Skin of body (tissue), 2 donors: ENCODE measurements around the gene KIAA0825. TPM values are rescaled to one million over a fixed set of nuclear protein-coding genes. Genes with fewer than 3 reads are reported as not detected.

ENCODE experiments used
- DNase-seq: peaks from one replicate; lab custom pipeline; 2025; lab: John Stamatoyannopoulos, UW
- total RNA-seq: library from RNA; depleted of rRNA; stranded (reverse); fragments of >200 nt; gene quantifications from one replicate; pipeline ENCODE4 v1.2.3, GENCODE V29; 2014

Gene KIAA0825
- total RNA-seq, 1 donor from 2014 or later: 13.4 TPM

- no peak for DNase-seq
Measured at GRCh38 chr5:94433397-94434163, 184.8 kb downstream of the KIAA0825 start.

GRCh38 chr5:94432499-94432898 lies 185.9 kb downstream of the KIAA0825 start:
- DNase-seq: no peak

- DNase-seq: no peak
Measured at GRCh38 chr5:94431696-94432095, 186.7 kb downstream of the KIAA0825 start.

- no peak for DNase-seq
Measured at GRCh38 chr5:94429566-94429965, 188.8 kb downstream of the KIAA0825 start.

GRCh38 chr5:94425396-94425795 lies 193.0 kb downstream of the KIAA0825 start:
- no peak for DNase-seq

- DNase-seq: no peak
Measured at GRCh38 chr5:94423411-94423810, 195.0 kb downstream of the KIAA0825 start.

- no peak for DNase-seq
Measured at GRCh38 chr5:94422812-94423211, 195.6 kb downstream of the KIAA0825 start.

DNA sequence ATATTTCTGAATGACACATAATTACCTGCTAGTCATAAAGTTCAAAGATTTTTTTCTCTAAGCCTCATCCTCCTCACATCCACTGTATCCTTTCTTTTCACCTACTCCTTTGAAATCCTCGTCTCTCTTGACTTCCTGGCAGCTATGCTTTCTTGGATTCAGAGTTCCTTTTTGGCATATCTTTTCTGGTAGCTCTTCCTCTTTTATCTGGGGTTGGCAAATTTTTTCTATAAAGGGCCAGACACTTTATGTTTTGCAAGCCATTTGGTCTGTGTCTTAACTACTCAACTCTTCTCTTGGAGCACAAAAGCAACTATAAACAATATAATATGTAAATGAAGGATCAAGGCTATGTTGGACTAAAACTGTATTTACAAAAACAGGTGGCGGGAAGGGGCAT lies 197.5 kb downstream of the KIAA0825 start:
- DNase-seq: no peak

- DNase-seq: no peak
Measured at GRCh38 chr5:94415798-94416197, 202.6 kb downstream of the KIAA0825 start.

- DNase-seq: no peak
Measured at GRCh38 chr5:94409440-94409839, 209.0 kb downstream of the KIAA0825 start.

DNA sequence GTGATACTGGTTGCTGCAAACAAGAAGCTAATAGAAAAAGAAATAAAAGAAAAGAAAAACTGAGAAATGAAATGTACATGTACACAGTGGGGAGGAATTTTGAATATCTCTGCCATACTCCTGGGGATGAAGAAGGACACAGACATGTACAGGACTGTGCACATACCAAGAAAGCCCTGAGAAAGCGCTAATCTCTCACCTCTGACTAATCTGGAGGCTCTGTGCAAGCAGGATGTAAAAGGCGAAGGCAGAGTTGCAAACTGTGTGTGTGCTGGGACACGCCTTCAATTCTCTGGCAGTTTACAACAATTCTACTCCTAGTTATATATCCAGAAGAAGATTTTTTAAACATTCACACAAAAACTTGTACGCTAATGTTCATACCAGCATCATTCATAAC lies 211.4 kb downstream of the KIAA0825 start:
- DNase-seq: no peak

- DNase-seq: no peak
Measured at GRCh38 chr5:94403483-94403882, 214.9 kb downstream of the KIAA0825 start.

DNA sequence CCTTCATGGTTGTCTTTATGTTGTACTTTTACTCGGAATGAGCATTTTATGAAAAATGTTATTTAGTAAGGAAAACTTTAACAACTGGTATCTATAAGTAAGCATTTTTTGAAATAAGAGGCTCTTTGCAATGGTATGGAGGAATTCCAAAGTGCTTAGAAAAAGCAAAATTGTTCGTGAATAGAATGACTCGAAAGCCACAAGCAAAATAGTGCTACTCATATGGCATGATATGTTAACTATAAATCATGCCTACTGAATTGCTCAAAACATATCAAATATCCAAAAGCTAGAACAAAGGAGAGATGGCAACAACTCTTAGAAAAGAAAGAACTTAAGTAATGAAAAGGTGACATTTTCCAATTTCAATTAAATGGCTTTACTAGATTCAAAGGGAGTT lies 216.3 kb downstream of the KIAA0825 start:
- DNase-seq: no peak

DNA sequence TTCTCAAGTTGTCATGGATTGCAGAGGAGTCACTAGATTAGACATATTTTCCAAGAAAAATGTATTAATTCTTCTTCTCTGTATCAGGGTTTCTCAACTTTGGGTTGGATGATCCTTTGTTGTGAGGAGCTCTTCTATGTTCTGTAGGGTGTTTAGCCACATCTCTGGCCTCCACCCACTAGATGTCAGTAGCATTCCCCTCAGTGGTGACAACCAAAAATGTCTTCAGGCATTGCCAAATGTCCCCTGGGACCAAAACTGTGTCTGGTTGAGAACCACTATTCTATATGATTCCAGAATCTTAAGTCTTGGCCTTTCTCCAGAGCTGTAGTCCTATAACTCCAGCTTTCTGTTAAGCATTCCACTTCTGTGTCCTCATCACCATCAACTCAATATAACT lies 220.9 kb downstream of the KIAA0825 start:
- no peak for DNase-seq

- no peak for DNase-seq
Measured at GRCh38 chr5:94396687-94397086, 221.7 kb downstream of the KIAA0825 start.

- no peak for DNase-seq
Measured at GRCh38 chr5:94395468-94395867, 222.9 kb downstream of the KIAA0825 start.

DNA sequence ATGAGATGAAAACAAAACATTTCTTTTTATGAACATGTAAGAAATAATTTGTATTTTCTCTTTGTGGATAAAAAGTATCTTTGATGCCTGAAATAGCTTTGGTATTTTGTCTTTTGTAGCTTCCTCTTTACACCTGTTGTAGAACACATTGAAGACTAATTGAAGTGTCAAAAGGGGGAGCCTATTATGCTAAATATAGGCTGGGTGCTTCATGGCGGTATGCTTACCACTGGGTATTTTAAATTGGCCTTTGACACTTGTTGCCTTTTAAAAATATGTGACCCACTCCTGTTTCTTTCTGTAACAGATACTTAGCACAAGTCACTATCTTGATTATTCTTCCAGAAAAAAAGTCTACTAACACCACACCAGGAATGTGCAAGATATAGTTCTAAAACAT lies 226.4 kb downstream of the KIAA0825 start:
- DNase-seq: no peak

GRCh38 chr5:94389515-94389899 lies 228.9 kb downstream of the KIAA0825 start:
- DNase-seq: no peak

DNA sequence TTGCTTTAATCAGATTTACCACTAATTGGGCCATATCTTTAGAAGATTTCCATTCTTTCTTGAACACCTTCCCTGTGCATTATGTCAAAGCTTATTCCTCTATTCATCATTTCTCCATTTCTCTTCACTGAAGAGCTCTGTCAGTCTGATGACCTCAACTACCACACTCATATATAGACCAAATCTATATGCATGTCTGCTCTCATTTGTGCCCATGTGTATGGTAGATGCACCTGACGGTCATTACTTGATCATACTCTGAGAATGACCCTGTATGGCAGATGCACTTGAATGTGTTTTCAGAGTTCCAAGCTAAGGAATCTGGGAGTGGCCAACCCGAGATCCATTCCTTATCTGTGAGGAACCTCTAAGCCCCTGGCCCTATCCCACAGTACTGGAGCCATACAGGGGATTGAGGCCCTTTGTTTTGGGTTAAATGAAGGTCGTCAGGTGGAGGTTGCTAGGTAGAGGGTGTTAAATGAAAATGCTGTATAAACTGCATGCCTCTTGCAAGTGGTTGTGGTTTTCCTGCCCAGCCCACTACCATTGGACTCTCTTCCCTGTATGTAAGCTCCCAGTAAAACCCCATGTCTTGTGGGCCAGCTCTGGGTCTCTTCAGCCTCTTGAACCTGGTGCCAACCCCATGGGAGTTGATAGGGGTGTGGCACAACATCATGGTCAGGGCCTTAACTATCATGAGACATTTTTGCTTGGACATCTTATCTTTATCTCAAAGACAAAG lies 229.5 kb downstream of the KIAA0825 start:
- DNase-seq: no peak

DNA sequence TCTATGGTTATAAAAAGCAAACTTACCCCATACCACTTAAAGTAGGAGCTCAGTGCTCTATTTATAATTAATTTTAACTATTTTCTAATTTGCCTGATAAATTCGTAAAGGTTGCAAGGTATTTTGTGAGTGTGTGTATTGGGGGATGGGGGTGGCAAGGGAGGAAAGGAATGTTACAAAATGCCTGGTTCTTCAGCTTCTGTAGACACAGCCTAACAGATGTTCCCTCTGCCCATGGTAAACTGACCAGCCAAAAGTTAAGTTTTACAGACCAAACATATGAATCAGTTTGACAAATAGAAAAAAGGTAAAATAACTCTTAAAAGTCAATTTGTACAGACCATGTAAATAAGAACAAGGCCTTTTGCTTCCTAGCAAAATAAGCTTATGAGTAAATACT lies 232.6 kb downstream of the KIAA0825 start:
- DNase-seq: no peak

GRCh38 chr5:94378062-94378461 lies 240.3 kb downstream of the KIAA0825 start:
- no peak for DNase-seq

GRCh38 chr5:94376672-94377345 lies 241.6 kb downstream of the KIAA0825 start:
- DNase-seq: no peak
